HCT116 (cell line): ENCODE data around the gene COL5A3.

ENCODE experiments used
- ATF3 ChIP-seq: IDR thresholded peaks from 2 replicates; pipeline ENCODE4 v1.6.1; 2012
- CTCF ChIP-seq, 3 experiments: fragments of 200-600 bp in 1 of 3; sonication (generic) in 1 of 3; IDR thresholded peaks in 2 of 3; conservative IDR thresholded peaks in 1 of 3; 2 replicates each; pipeline ENCODE4 v1.5.1; 2012 to 2017; ENCODE audit warnings: low read depth in 2 of 3, low read length in 2 of 3, antibody characterized with exemption in 1 of 3, borderline replicate concordance in 1 of 3, control low read depth in 1 of 3, mild to moderate bottlenecking in 1 of 3, mixed read lengths in 1 of 3, mixed run types in 1 of 3, moderate library complexity in 1 of 3; ENCODE audit not compliant: insufficient read depth in 1 of 3
- EZH2phosphoT487 ChIP-seq: fragments of 200-600 bp; IDR thresholded peaks from 2 replicates; pipeline ENCODE4 v1.6.1; 2018; ENCODE audit warnings: antibody characterized with exemption, borderline replicate concordance
- MAX ChIP-seq: IDR thresholded peaks from 2 replicates; pipeline ENCODE4 v1.6.1; 2012
- POLR2AphosphoS5 ChIP-seq: IDR thresholded peaks from 2 replicates; pipeline ENCODE4 v1.6.1; 2011; ENCODE audit warnings: mild to moderate bottlenecking, low read depth, low read length, moderate library complexity
- SP1 ChIP-seq: IDR thresholded peaks from 2 replicates; pipeline ENCODE4 v1.6.1; 2012; ENCODE audit warnings: low read depth

GRCh38 chr19:9916719-9917118 lies 93.6 kb downstream of the COL5A3 start:
- TF ChIP-seq ATF3 (no peak), CTCF (IDR thresholded peaks at IDR 0.05 in 2 of 3, conservative IDR thresholded peaks at IDR 0.05 in 1 of 3; ENCODE audit: borderline replicate concordance in 1 of 3, insufficient read depth in 1 of 3, low read depth in 2 of 3, low read length in 2 of 3) (no peak), EZH2phosphoT487 (no peak), SP1 (no peak), POLR2AphosphoS5 (no peak), MAX (no peak)
